ENCODE measurements around the gene PABPN1L. TPM values are rescaled to one million over a fixed set of nuclear protein-coding genes. Genes with fewer than 3 reads are reported as not detected.

PABPN1L gene
- total and polyA plus RNA-seq, 2 experiments from 2014 or later: not detected

- Mint-ChIP-seq H3K9me3 (peaks cover 11% of the 10 kb centered on the region), H3K27me3 (ENCODE audit: insufficient read depth, low read depth, poor library complexity) (peaks cover 19% of the 10 kb centered on the region), H3K27ac (no peak overlapping the region), H3K4me3 (no peak overlapping the region), H3K36me3 (ENCODE audit: low read depth) (peaks cover 4% of the 10 kb centered on the region; the same call in 1 of the 3 replicates), H3K4me1 (peaks cover 14% of the 10 kb centered on the region)
- no peak overlapping the region for H2AFZ ChIP-seq
- no peak overlapping the region for H3K27ac ChIP-seq (ENCODE audit: low read depth)
- no peaks in the 10 kb centered on the region for H3K27me3 ChIP-seq (ENCODE audit: insufficient read depth)
- H3K4me2 ChIP-seq: no peak overlapping the region
- no peaks in the 10 kb centered on the region for H3K36me3 ChIP-seq (ENCODE audit: insufficient read depth)
- H3K4me3 ChIP-seq: no peak overlapping the region
- H3F3A ChIP-seq (replicated peaks; ENCODE audit: low read depth): no peaks in the 10 kb centered on the region; the same call in 1 of the 2 replicates
- no peak for TF ChIP-seq ZNF462 (CRISPR knock-in tag; IDR thresholded peaks at IDR 0.05)
- TF ChIP-seq ETS1 (IDR thresholded peaks at IDR 0.05): no peak
- TF ChIP-seq ZNF114 (CRISPR knock-in tag; IDR thresholded peaks at IDR 0.05): no peak
- TF ChIP-seq EZH2 (IDR thresholded peaks at IDR 0.05; ENCODE audit: low read depth, unreplicated experiment): no peak
- TF ChIP-seq REST (IDR thresholded peaks at IDR 0.05; ENCODE audit: unreplicated experiment): no peak
- no peak for TF ChIP-seq JUNB (IDR thresholded peaks at IDR 0.05; ENCODE audit: unreplicated experiment)
- no peak for TF ChIP-seq CTCF (conservative IDR thresholded peaks at IDR 0.05; ENCODE audit: low read depth in 2 of 2)
- no peak for TF ChIP-seq CREB1 (CRISPR knock-in tag; IDR thresholded peaks at IDR 0.05; ENCODE audit: low read depth)
- TF ChIP-seq STAT1 (IDR thresholded peaks at IDR 0.05; ENCODE audit: unreplicated experiment): no peak
- no peak for TF ChIP-seq NANOG (IDR thresholded peaks at IDR 0.05; ENCODE audit: borderline replicate concordance)
- TF ChIP-seq ZNF331 (CRISPR knock-in tag; IDR thresholded peaks at IDR 0.05; ENCODE audit: low read depth): no peak
- no peak for TF ChIP-seq POLR2AphosphoS5 (IDR thresholded peaks at IDR 0.05; ENCODE audit: low read depth)
- no peak for TF ChIP-seq EZH2phosphoT487 (IDR thresholded peaks at IDR 0.05; ENCODE audit: unreplicated experiment)
- no peaks in the 10 kb centered on the region for H4K20me1 ChIP-seq (replicated peaks; ENCODE audit: insufficient read depth)
- H3K9me2 ChIP-seq (ENCODE audit: insufficient read depth): no peaks in the 10 kb centered on the region
- no peak for ATAC-seq
- no peak for DNase-seq (ENCODE audit: low spot score)
- no peaks in the 10 kb centered on the region for H3K4me1 ChIP-seq (ENCODE audit: insufficient read depth)
- no peaks in the 10 kb centered on the region for H3K79me2 ChIP-seq (replicated peaks; ENCODE audit: insufficient read depth)
Observed at GRCh38 chr16:88915639-88916327, 49.3 kb upstream of the PABPN1L start.

Data from GM23338 (cell line).